ENCODE results near the gene ULK4. TPM values are rescaled to one million over a fixed set of nuclear protein-coding genes. Genes with fewer than 3 reads are reported as not detected.

The ULK4 gene
- total and polyA plus RNA-seq, 2 of the 4 experiments (the other 2 are of a cell fraction) = 2.7 to 5.0 TPM

DNA sequence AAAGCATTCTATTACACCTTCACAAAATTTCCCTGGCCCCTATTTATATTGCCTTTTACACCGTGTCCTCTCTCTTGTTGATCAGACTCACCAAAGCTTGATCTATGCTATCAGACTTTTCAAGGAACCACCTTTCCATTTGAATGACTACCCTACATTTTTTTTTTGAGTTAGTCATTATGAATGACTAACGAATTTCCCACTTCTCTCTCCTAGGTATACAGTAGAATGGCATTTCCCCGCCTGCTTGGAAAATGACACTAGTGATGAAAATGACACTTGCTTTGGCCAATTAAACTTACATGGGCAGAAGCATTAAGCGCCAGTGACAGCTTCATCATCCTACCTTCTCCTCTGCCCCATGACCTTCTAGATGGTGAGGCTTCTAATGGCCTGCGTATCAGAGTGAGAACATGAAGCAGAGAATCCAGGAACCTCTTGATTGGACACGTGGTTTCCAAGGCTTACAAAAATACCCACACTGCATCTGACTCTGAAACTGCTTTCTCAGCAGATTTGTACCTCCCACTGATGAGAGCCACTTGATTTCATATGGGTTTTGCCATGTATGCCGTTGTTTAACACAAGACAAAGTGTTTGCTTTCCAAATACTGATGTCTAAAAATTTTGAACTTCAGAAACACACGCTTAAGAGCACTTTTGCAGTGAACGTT lies 392.1 kb downstream of the ULK4 start:
- POLR2A ChIA-PET (ENCODE audit: unreplicated experiment) = no interaction called here
- TF ChIP-seq BHLHE40 (IDR thresholded peaks at IDR 0.05; ENCODE audit: low read depth, low read length) (no peak), CHD1 (IDR thresholded peaks at IDR 0.05; ENCODE audit: low read depth, low read length) (no peak), MAFK (IDR thresholded peaks at IDR 0.05; ENCODE audit: low read depth, low read length) (peak; percentile 72), NFE2L2 (IDR thresholded peaks at IDR 0.05; ENCODE audit: low read depth, low read length) (no peak), POLR2A (IDR thresholded peaks at IDR 0.05; ENCODE audit: low read depth, low read length) (no peak)
- H3K4me1 ChIP-seq (ENCODE audit: control insufficient read depth, insufficient read depth, low read length) = no peaks in the 10 kb centered on the region
- no peak overlapping the region for H3K23ac ChIP-seq (ENCODE audit: low read depth, low read length)
- BruUV-seq (replicated peaks) = no TSS peak
- no peak overlapping the region for H2BK120ac ChIP-seq (ENCODE audit: low read depth, low read length)
- H3K9me1 ChIP-seq (ENCODE audit: insufficient read depth, low read length) = no peaks in the 10 kb centered on the region
- no peak overlapping the region for H3K27ac ChIP-seq (ENCODE audit: insufficient read depth, low read length)
- H3K9me3 ChIP-seq (ENCODE audit: control insufficient read depth, insufficient read depth, low read length) = no peaks in the 10 kb centered on the region
- in situ Hi-C loops (cut with MboI; ENCODE audit: low sequenced_read_pairs) (no loop called here), dilution Hi-C loops (cut with HindIII; ENCODE audit: low sequenced_read_pairs, unreplicated experiment) (no loop called here), intact Hi-C loops (cut with micrococcal nuclease) (no loop called here)
- CTCF ChIA-PET = no interaction called here
- no peak overlapping the region for H2AK9ac ChIP-seq (replicated peaks; ENCODE audit: low read depth, low read length, poor library complexity)
- no peak overlapping the region for H4K8ac ChIP-seq (ENCODE audit: low read depth in 2 of 2, low read length in 2 of 2)
- no peak overlapping the region for H3K4ac ChIP-seq (ENCODE audit: low read depth, low read length)
- DNase-seq (no peak), ATAC-seq (ENCODE audit: low read depth) (no peak)
- H3K18ac ChIP-seq (ENCODE audit: low read depth, low read length) = no peak overlapping the region
- no peak overlapping the region for H4K5ac ChIP-seq (ENCODE audit: low read depth, low read length)
- H2AK5ac ChIP-seq (ENCODE audit: low read depth, low read length) = no peak overlapping the region
- H3K4me2 ChIP-seq (ENCODE audit: low read depth, low read length) = no peak overlapping the region
- no peak overlapping the region for H2BK20ac ChIP-seq (ENCODE audit: low read depth, low read length)
- H3K14ac ChIP-seq (replicated peaks; ENCODE audit: low read depth, low read length) = no peak overlapping the region
- no peak overlapping the region for H2AFZ ChIP-seq (replicated peaks; ENCODE audit: low read length, poor library complexity)
- no peak overlapping the region for H3K9ac ChIP-seq (ENCODE audit: low read depth, low read length)
- no peak overlapping the region for H3K4me3 ChIP-seq (ENCODE audit: insufficient read depth, low read depth, low read length)
- H4K91ac ChIP-seq (ENCODE audit: insufficient read depth, low read depth, low read length) = no peak overlapping the region
- H4K20me1 ChIP-seq (ENCODE audit: insufficient read depth, low read length) = no peaks in the 10 kb centered on the region
- no peak overlapping the region for H2BK15ac ChIP-seq (ENCODE audit: low read depth, low read length)
- no peak overlapping the region for H3K56ac ChIP-seq (ENCODE audit: extremely low read depth, insufficient read depth, low read length)
- no peaks in the 10 kb centered on the region for H3K27me3 ChIP-seq (ENCODE audit: control insufficient read depth, insufficient read depth, low read length)
- no peak overlapping the region for H2BK5ac ChIP-seq (ENCODE audit: low read depth, low read length, poor library complexity, severe bottlenecking)
- no peaks in the 10 kb centered on the region for H3K36me3 ChIP-seq (ENCODE audit: control insufficient read depth, insufficient read depth, low read length)
- H3K79me1 ChIP-seq (ENCODE audit: low read depth in 1 of 2, low read length in 2 of 2) = no peaks in the 10 kb centered on the region
- WGBS, 2 experiments (ENCODE audit: extremely low coverage in 2 of 2, insufficient read length in 1 of 2) = no CpG with 5 or more reads among the region's 9 CpGs
